GDM1 (cell line): ENCODE results near the gene MEN1.
A peak's percentile ranks its signal among the peaks of the same experiment; 100 is the strongest.
"Not testable (repeated sequence)": the region's sequence is repeated elsewhere in the genome, so short reads cannot be mapped to it uniquely, and the experiment has no call there.

Experiments
- DNase-seq: peaks from one replicate; lab custom pipeline; 2025; lab: John Stamatoyannopoulos, UW

Gene MEN1

DNA sequence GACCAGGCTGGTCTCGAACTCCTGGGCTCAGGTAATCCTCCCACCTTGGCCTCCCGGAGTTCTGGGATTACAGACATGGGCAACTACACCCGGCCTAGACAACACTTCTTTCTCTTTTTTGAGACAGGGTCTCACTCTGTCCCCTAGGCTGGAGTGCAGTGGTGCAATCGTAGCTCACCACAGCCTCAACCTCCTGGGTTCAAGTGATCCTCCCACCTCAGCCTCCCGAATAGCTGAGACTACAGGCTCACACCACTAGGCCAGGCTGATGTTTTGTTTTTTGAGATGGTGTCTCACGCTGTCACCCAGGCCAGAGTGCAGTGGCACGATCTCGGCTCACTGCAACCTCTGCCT is 35.4 kb upstream of the MEN1 start:
- DNase-seq = not testable (repeated sequence)

DNA sequence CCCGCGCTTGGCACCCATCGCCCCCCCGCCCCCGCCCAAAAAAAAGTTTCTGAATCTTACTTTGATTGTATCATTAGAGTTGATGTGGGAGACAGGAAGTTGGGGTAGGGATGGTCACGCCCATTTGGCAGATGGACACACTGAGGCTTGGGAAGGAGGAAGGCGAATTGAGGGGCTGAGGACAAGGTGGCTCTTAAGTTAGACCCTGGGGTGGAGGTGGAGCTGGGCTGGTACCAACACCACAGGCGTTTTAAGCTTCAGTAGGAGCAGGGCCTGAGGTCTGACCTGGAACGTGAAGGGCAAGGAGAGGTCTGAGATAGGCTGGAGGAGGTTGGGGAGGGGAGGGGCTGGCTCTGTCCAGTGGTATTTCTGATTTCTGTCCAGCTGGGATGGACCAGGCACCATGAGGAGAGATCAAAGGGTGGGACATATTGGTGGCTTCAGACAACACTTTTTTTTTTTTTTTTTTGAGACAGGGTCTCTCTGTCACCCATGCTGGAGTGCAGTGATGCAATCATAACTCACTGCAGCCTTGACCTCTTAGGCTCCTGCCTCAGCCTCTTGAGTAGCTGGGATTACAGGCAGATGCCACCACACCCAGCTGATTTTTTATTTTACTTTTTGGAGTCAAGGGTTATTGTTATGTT is 34.9 kb upstream of the MEN1 start:
- DNase-seq = no peak

DNA sequence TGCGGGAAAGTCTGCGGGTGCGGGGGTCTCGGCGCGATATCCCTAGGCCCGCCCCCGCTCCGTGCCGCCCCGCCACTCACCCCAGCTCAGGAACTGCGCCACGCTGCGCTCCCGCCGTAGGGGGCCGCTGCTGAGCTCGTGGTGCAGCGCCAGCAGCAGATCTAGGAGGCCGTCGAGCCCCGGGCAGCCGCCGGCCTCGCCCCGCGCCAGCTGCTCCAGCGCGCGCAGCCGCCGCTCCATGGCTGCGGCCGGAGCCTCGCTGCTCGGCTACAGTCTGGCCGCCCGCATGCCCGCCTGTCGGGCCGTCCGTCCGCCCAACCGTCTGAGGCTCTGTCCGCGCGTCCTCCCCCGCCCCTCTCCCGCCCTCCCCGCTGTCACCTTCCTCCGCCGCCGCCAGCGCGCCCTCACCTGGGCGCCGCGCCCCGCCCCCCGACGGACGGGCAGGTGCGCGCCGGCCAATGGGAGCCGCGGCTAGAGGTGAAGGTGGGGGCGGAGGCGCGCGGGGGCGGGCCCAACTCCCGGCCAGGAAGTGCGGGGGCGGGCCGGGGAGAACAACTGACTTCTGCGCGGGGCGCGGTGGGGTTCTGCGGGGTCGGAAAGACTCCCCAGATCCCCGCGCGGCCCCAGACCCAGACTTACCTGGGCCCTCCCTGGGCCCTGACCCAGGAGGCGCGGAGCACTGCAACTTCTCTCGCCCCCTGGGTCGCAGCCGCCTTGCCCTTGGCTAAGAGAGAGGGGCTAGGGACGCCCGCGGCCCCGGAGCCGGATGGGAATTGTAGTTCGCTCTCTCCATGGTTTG is 34.2 kb upstream of the MEN1 start, which contains the start of gene CDC42BPG:
Gene CDC42BPG (minus strand): TSS at position 324 of the 799 bp plus-strand sequence. CDS start 84 bp downstream, at position 240.
- DNase-seq = peak; percentile 54

DNA sequence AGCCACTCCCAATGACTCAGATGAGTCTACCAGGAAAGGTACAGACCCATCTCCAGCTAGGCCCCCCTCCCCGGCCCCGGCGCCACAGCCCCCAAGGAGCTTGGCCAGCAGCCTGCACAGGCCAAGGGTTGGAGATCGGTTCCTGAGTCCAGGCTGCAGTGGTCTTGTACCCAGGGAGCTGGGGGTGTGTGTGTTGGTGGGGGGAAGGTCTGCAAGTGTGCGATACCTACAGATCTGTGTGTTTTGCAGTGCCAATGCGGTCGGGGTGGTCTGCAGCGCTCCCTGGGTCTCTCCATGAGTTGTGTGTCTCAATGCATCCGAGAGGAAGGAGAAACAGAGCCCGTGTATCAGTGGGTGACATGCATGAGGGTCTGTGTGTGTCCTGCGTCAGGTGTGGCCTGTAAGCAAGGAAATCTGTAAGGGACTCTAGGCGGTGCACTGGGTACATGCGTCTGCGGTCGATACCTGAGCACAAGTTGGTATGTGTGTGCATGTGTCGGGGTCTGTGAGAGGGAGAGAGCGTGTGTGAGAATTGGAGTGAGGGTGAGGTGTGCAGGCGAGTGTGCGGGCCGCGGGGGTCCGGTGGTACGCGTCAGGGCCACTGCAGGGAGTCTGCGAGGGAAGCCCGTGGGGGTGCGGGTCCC is 33.5 kb upstream of the MEN1 start:
- DNase-seq = no peak

- DNase-seq = no peak
These were observed 32.7 kb upstream of the MEN1 start for GRCh38 chr11:64842851-64843685.

DNA sequence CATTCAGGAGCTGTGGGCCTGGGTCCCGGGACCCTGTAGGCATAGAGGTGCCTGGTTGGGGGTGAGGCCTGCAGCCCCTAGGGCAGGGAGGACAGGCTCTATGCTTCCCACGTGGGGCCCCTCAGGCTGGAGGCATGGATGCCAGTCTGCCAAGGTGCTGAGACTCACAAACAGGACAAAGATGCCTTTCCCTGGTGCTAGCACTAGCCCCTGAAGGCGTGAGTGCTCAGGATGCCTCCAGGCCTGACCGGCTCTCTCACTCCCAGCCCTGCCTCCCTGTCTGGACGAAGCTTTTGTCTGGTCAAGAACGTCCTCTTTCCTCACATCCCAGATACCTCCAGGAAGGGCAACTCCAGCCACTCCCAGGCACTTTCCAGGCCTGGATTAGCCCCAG is 32.0 kb upstream of the MEN1 start:
- DNase-seq = no peak

DNA sequence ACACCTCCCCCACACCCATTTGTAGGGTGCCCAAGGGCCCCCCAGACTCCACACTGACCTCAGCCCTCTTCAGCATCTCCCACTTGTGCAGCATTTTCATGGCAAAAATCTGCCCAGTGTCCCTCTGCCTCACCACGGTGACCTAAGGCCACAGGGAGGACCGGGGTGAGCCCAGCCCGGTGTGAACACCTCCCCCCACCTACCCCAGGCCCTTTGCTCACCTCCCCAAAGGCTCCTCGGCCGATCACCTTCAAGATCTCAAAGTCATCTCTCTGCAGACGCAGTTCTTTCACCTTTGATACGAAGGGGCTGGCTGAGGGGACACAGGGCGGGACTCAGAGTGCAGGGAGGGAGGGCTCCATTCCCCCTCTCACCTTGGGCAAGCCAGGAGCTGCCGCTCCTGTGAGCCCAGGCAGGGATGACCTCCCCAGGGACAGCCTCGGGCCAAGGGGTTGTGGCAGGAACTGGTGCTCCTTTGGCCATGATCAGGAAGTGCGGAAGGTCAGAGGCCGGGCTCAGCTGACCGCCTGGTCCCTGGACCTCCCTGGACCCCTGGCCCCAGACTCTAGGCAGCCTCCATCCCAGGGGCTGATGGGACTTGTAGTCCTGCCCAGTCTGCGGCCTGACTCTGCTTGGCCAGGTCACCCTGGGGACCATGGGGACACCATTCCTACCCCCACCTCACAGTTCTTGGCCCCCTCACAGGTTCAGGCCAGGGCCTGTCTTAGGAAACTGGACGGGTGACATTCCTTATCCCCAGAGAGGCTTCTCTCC is 31.4 kb upstream of the MEN1 start:
- no peak for DNase-seq

DNA sequence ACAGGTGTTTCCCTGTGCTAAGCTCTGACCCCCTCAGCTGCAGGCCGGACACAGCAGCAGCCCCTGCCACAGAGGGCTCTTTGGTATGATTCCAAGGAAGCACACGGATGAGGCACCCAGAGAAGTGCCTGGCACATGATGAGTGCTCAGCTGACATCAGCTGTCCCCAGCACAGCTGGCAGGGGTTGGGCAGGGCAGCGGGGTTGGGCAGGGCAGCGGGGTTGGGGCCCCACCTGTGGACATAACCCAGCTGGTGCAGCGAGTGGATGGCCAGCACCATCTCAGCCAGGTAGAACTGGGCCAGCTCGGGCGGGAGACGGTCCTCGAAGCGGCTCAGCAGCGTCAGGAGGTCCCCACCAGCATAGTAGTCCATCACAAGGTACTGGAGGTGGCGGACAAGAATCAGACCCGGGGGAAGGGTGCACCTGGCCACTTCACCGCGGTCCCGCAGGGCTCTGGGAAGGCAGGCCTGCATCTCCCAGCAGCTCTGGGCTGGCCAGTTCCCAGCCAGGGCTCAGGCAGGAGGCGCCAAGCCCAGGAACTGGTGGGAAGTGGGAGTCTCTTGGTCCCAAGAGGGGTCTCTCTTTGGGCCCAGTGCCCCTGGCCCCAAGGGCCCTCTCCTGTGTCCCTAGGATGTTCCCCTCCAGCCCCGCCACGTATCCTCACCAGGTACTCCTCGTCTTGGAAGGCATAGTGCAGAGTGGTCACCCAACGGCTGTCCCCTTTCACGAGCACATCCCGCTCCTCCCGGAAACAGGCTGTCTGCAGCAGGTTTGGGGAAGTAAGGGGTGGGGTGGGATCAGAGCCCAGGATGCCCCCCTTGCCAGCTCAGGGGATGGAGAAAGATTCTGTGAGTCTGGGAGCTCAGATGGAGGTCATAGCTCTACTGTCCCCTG is 29.8 kb upstream of the MEN1 start:
- no peak for DNase-seq

GRCh38 chr11:64839335-64839734 is 29.0 kb upstream of the MEN1 start:
- no peak for DNase-seq

GRCh38 chr11:64838600-64839334 is 28.4 kb upstream of the MEN1 start:
- no peak for DNase-seq

DNA sequence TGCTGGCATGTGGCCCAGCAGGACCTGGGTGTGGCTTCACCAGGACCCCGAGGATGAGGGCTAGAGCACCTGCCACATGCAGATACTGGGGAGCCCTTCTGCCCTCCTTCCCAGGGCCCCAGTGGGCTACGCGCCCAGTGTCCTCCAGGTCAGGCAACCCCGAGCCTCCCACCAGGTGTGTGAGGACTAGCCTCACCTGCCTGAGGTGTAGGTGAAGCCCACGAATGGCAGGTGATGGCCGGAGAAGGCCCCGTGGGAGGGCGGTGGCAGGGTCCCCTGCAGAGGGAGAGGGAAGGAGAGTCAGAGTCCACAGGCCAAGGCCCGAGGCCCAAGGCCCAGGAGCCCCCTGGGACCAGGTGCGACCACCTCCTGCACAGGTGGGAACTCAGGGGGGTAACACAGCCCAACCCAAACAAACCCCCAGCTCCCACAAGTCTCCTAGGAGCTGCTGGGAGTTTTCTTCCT is 27.6 kb upstream of the MEN1 start:
- no peak for DNase-seq

DNA sequence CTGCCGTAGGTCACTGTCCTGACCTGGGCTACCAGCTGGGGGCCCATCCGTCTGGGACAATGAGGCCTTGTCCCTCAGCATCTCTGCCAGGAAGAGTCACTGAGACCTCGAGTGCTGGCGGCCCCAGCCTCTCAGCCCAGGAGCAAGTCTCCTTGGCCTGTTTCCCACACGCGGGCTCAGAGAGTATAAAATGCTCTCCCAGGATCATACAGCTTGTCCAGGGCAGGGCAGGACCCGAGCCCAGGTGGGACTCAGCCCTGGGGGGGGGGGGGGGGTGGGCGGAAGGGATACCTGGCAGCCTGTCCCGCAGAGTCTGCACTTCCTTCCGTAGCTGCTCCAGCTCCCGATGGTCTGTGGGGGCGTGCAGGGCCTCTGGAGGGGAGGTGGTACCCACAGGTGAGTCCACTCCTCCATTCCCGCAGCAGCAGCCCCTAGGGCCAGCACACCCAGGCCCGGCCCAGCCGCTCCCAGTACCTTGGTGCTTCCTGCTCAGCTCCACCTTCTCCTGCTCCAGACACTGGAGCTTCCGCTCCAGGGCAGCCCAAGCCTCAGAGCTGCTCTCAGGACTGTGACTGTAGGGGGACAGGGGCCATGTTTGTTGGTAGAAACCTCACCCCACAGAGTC is 26.2 kb upstream of the MEN1 start:
- no peak for DNase-seq

GRCh38 chr11:64835616-64836447 is 25.5 kb upstream of the MEN1 start:
- no peak for DNase-seq

DNA sequence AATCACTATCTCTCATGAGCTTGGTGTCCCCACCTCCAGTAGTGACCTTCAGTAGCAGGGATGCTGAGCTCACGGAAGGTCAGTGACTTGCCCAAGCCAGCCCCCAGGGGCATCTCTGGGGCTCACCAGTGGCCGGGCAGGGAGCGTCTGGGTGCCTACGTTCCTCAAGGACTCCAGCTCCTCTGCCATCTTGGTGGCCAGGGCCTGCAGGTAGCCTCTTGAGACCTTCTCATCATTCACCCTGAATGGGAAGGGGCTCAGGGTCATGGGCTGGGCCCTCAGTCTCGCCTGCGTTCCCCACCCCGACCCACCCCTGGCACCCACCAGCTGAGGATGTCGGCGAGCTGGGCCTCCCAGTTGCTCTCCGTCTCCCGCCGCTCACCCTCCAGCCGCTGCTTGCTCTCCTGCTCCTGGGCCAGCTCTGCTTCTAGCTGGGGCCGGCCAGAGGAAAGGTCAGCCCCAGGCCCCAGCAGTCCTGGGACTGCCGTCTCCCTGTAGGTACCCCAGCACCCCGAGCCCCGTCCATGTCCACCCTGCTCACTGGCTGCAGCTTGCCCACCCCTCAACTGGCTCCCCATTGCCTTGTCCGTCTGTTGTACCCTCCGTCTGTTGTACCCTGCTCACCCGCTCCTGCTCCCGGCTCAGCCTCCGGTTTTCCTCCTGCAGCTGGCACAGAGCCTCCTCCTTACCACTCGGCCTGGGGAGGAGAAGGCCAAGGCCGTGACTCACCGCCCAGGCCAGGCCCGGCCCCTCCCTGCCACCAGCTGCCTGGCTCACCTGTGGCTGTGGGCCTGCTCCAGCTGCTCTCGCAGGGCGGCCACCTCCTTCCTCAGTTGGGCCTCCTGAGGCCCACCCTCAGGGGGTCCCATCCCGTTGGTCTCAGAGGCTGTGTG is 24.6 kb upstream of the MEN1 start:
- no peak for DNase-seq

DNA sequence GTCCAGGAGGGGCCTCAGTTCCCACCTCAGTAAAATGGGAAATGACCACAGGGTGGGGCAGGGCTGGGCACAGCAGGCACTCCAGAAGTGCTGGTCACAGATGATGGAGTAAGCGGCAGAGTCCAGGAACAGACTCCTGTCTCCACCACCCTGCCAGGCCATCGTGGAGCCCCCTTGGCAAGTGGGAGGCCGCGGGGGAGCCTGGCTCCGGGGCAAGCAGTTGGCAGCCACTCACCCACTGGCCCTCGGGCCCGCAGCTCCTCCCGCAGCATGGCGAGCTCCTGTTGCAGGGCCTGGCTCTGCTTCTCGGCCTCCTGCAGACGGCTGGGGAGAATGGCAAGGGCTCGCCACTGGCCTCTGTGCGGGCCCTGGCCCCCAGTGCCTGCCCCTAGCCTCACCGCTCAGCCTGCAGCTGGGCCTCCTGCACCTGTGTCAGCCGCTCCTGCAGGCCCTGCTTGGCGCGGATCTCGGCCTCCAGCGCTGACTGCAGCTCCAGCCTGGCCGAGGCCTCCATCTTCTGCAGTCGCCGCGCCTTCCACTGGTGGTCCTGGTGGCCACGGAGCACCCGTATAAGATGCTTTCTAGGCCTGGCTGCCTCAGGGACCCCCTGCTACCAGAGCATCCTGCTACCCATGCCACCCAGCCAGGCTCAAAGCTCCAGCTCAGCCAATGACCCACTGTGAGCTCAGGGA is 23.8 kb upstream of the MEN1 start:
- no peak for DNase-seq

- DNase-seq = no peak
These were observed 23.2 kb upstream of the MEN1 start for GRCh38 chr11:64833509-64833908.

GRCh38 chr11:64833198-64833502 is 22.8 kb upstream of the MEN1 start:
- no peak for DNase-seq
